BJ (cell line): ENCODE measurements around the gene ZFPL1. TPM values are rescaled to one million over a fixed set of nuclear protein-coding genes. Genes with fewer than 3 reads are reported as not detected.

ENCODE experiments used
- CTCF ChIA-PET: fragments of 350-600 bp; formaldehyde crosslinking; extraction: SDS; loops from one replicate; lab custom pipeline; 2021; ENCODE audit warnings: antibody characterized with exemption, inconsistent platforms; lab: Yijun Ruan, JAX
- POLR2A ChIA-PET: fragments of 300-600 bp; sonication (Branson Sonifier 250); formaldehyde crosslinking; extraction: SDS; loops from one replicate; lab custom pipeline; 2021; ENCODE audit warnings: antibody characterized with exemption; lab: Charles Lee
- DNase-seq: peaks from one replicate; pipeline ENCODE4 v3.0.0-alpha.2; 2011; ENCODE audit warnings: low read depth
- H3K27me3 ChIP-seq: 2 replicates; pipeline ENCODE4 v1.6.0; 2011; ENCODE audit warnings: low read length; ENCODE audit not compliant: control insufficient read depth, insufficient read depth
- H3K36me3 ChIP-seq: 2 replicates; pipeline ENCODE4 v1.5.1; 2011; ENCODE audit warnings: low read length; ENCODE audit not compliant: control insufficient read depth, insufficient read depth
- H3K4me3 ChIP-seq: 2 replicates; pipeline ENCODE4 v1.5.1; 2011; ENCODE audit warnings: low read depth, mild to moderate bottlenecking, control low read depth, low read length
- polyA plus RNA-seq: library from polyadenylated mRNA; depleted of rRNA; stranded (reverse); fragments of >200 nt; gene quantifications from 2 replicates; pipeline ENCODE4 v1.2.3, GENCODE V29; 2011
- TF ChIP-seq, protein P1 (sequence below): IDR thresholded peaks from 2 replicates; pipeline ENCODE4 v1.5.1; 2011; ENCODE audit warnings: low read depth, mild to moderate bottlenecking, control low read depth, inconsistent platforms, low read length, moderate library complexity; ENCODE audit not compliant: insufficient read depth

Gene ZFPL1
- polyA plus RNA-seq, 1 experiment = 91.8 TPM

DNA sequence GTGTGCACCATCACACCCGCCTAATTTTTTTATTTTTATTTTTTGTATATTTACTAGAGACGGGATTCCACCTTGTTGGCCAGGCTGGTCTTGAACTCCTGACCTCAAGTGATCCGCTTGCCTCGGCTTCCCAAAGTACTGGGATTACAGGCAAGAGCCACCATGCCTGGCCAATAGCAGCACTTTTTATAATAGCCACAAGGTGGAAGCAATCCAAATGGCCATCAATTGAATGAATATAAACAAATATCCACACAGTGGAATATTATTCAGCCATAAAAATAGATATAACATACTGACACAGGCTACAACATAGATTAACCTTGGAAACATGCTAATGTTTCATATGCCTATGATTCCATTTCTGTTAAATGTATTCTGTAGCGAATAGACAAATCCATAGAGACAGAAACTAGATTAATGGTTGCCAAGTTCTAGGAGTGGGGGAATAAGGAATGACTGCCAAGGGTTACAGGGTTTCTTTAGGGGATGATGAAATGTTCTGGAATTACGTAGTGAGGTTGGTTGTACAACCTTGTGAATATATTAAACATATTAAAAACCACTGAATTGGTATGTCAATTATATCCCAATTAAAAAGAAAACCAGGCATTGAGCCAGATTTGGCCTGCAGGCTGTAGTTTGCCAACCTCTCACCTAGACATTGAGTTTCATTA, 16.8 kb downstream of the ZFPL1 start:
- ChIA-PET CTCF (interaction anchor here (1.0 to 11.9 kb wide), 4 partner anchors 10 to 17 kb away, joined by 3 to 152 read pairs (median 16); partner anchors contain the start of genes TM7SF2 and ZNHIT2), POLR2A (interaction anchor here (0.6 kb wide), 1 partner anchor 15 kb away, joined by 5 read pairs; no protein-coding TSS in a partner anchor)
- TF ChIP-seq, protein P1, sequence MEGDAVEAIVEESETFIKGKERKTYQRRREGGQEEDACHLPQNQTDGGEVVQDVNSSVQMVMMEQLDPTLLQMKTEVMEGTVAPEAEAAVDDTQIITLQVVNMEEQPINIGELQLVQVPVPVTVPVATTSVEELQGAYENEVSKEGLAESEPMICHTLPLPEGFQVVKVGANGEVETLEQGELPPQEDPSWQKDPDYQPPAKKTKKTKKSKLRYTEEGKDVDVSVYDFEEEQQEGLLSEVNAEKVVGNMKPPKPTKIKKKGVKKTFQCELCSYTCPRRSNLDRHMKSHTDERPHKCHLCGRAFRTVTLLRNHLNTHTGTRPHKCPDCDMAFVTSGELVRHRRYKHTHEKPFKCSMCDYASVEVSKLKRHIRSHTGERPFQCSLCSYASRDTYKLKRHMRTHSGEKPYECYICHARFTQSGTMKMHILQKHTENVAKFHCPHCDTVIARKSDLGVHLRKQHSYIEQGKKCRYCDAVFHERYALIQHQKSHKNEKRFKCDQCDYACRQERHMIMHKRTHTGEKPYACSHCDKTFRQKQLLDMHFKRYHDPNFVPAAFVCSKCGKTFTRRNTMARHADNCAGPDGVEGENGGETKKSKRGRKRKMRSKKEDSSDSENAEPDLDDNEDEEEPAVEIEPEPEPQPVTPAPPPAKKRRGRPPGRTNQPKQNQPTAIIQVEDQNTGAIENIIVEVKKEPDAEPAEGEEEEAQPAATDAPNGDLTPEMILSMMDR = 0 out of 2 replicates have a peak, but pooled peaks have one; percentile 8
- H3K36me3 ChIP-seq = no peaks in the 10 kb centered on the region; the same call in none of the 2 replicates
- no peak for DNase-seq
- H3K4me3 ChIP-seq = no peak overlapping the region
- no peaks in the 10 kb centered on the region for H3K27me3 ChIP-seq

DNA sequence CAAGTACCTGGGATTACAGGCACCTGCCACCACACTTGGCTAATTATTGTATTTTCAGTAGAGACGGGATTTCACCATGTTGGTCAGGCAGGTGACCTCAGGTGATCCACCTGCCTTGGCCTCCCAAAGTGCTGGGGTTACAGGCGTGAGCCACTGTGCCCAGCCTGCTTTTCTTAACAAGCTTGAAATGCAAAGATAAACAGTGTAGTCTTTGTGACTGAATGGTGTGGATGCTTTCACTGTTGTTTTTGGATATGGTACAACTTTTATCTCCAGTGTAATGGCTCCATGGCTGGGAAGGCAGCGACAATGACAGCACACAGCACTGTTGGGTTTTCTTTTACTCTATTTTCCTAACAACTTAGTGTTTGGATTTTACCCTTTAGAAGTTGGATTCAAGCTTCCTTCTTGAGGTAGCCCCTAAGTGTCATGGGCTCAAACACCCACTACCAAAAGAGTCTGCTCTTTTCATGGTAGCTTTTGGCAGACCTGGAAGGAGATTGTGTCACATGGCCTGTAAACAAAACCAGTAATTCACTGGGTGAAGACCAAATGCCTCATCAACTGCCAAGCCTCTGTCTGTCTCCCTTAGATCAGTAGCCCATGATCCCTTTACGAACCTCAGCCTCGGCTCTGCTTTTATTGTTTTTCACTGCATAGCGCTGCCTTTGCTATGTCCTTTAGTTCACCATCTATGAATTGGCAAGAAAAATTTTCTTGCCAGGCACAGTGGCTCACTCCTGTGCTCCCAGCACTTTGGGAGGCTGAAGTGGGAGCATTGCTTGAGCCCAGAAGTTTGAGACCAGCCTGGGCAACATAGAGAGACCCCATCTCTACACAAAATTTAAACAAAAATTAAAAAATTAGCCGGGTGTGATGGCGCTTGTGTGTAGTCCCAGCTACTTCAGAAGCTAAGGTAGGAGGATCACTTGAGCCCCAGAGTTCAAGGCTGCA, 18.4 kb downstream of the ZFPL1 start:
- POLR2A ChIA-PET = no interaction called here

DNA sequence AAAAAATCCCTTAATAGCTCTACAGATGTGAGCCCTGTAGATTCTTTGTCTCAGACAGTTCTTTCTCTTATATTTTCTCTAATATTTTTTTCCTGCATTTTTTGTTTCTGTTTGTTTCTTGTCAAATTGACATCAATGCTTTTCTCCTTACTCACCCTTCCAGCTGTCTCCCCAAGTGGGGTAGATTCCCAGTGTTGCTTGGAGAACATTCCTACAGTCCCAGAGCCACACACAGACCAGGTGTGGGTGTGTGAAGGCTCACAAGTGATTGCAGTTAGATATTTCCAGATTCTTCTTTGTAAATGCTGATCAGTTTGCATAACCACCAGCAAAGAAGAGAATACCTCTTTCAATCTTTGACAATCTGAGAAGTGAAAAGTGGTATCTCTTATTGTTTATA, 19.5 kb downstream of the ZFPL1 start:
- Histone ChIP-seq H3K36me3 (peaks cover under 1% of the 10 kb centered on the region; the same call in 1 of the 2 replicates), H3K27me3 (no peaks in the 10 kb centered on the region), H3K4me3 (no peak overlapping the region)
- POLR2A ChIA-PET = no interaction called here
- no peak for DNase-seq
- TF ChIP-seq, protein P1 = no peak
- CTCF ChIA-PET = interaction anchor here (1.1 to 3.4 kb wide), 4 partner anchors 8 to 16 kb away, joined by 3 to 30 read pairs (median 10); partner anchors contain the start of genes TM7SF2 and ZNHIT2

More for the DNA sequence above, 18.4 kb downstream of the ZFPL1 start:
- Histone ChIP-seq H3K36me3 (no peaks in the 10 kb centered on the region; the same call in none of the 2 replicates), H3K4me3 (no peak overlapping the region), H3K27me3 (no peaks in the 10 kb centered on the region)
- CTCF ChIA-PET = interaction anchor here (1.1 to 3.4 kb wide), 4 partner anchors 9 to 17 kb away, joined by 3 to 30 read pairs (median 10); partner anchors contain the start of genes TM7SF2 and ZNHIT2
- no peak for DNase-seq
- TF ChIP-seq, protein P1 = no peak

DNA sequence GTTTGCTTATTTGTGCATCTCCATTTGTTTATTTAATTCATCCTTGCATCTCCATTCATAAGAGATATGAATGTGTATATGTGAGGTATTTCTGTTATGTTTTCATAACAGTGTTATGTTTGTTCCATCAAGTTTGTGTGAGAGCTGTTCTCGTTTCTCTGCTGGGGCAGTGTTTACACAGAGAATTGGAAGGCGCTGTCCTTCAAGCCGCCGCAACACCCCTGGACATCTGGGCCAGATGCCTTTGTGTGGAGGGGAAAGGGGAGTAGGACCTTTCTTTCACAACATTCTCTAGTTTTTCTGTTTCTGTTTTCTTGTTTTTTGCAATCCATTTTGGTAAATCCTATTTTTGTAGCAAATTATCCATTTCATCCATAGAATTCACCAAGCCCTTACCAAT, 20.6 kb downstream of the ZFPL1 start:
- POLR2A ChIA-PET = no interaction called here
- CTCF ChIA-PET = interaction anchor here (0.8 to 3.4 kb wide), 3 partner anchors 8 to 261 kb away, joined by 4 to 17 read pairs (median 6); partner anchors contain the start of genes TM7SF2 and ZNHIT2

More for the DNA sequence above, 20.6 kb downstream of the ZFPL1 start:
- peaks cover 7% of the 10 kb centered on the region; the same call in 1 of the 2 replicates for H3K36me3 ChIP-seq
- TF ChIP-seq, protein P1 = no peak
- H3K4me3 ChIP-seq = no peak overlapping the region
- DNase-seq = no peak
- H3K27me3 ChIP-seq = no peaks in the 10 kb centered on the region
